Parathyroid adenoma (tissue), 2 donors: Measurements from ENCODE around the gene TMEM132A.

Experiments
- H2AFZ ChIP-seq: fragments of 300-600 bp; sonication (generic); one replicate; pipeline ENCODE4 v1.7.0; 2017; ENCODE audit warnings: antibody characterized with exemption, mild to moderate bottlenecking
- H3K27ac ChIP-seq: fragments of 300-600 bp; sonication (generic); one replicate; pipeline ENCODE4 v1.7.0; 2017
- H3K27me3 ChIP-seq: fragments of 300-600 bp; sonication (generic); one replicate; pipeline ENCODE4 v1.7.0; 2017; ENCODE audit warnings: low read length; ENCODE audit not compliant: control insufficient read depth, insufficient read depth
- H3K36me3 ChIP-seq: fragments of 300-600 bp; sonication (generic); one replicate; pipeline ENCODE4 v1.7.0; 2017; ENCODE audit warnings: low read length; ENCODE audit not compliant: control insufficient read depth, insufficient read depth
- H3K4me1 ChIP-seq: fragments of 300-600 bp; sonication (generic); one replicate; pipeline ENCODE4 v1.7.0; 2017; ENCODE audit warnings: control low read depth
- H3K4me2 ChIP-seq: fragments of 300-600 bp; sonication (generic); one replicate; pipeline ENCODE4 v1.7.0; 2017; ENCODE audit warnings: low read length
- H3K4me3 ChIP-seq: fragments of 300-600 bp; sonication (generic); one replicate; pipeline ENCODE4 v1.7.0; 2017; ENCODE audit warnings: low read depth, low read length
- H3K79me2 ChIP-seq: fragments of 300-600 bp; sonication (generic); one replicate; pipeline ENCODE4 v1.7.0; 2017; ENCODE audit warnings: control low read depth
- H3K9ac ChIP-seq: fragments of 300-600 bp; sonication (generic); one replicate; pipeline ENCODE4 v1.7.0; 2017; ENCODE audit warnings: mild to moderate bottlenecking
- H3K9me3 ChIP-seq: fragments of 300-600 bp; sonication (generic); one replicate; pipeline ENCODE4 v1.7.0; 2017; ENCODE audit warnings: low read length; ENCODE audit not compliant: control insufficient read depth
- CTCF ChIP-seq: fragments of 300-600 bp; sonication (generic); IDR thresholded peaks from one replicate; pipeline ENCODE4 v1.7.0; 2017; ENCODE audit warnings: antibody characterized with exemption, mild to moderate bottlenecking
- donor health status: primary hyperparathyroidism.

The TMEM132A gene

GRCh38 chr11:60879104-60879503, 45.2 kb upstream of the TMEM132A start:
- H3K9ac ChIP-seq: no peak overlapping the region
- H3K9me3 ChIP-seq: no peaks in the 10 kb centered on the region

GRCh38 chr11:60879971-60880588, 44.2 kb upstream of the TMEM132A start:
- TF ChIP-seq CTCF: no peak
- H3K79me2 ChIP-seq: peaks cover 3% of the 10 kb centered on the region
- no peak overlapping the region for H3K9ac ChIP-seq
- H3K27me3 ChIP-seq: no peaks in the 10 kb centered on the region
- no peaks in the 10 kb centered on the region for H3K36me3 ChIP-seq
- H3K4me1 ChIP-seq: peaks cover 40% of the 10 kb centered on the region
- no peak overlapping the region for H2AFZ ChIP-seq
- no peak overlapping the region for H3K4me2 ChIP-seq
- H3K4me3 ChIP-seq: no peak overlapping the region
- peak overlapping the region; percentile 99 for H3K27ac ChIP-seq
- no peaks in the 10 kb centered on the region for H3K9me3 ChIP-seq

More at GRCh38 chr11:60879104-60879503, 45.2 kb upstream of the TMEM132A start:
- Histone ChIP-seq H3K27ac (peak overlapping the region; percentile 99), H2AFZ (no peak overlapping the region), H3K79me2 (peaks cover 6% of the 10 kb centered on the region), H3K4me3 (no peak overlapping the region), H3K36me3 (no peaks in the 10 kb centered on the region), H3K4me1 (peaks cover 50% of the 10 kb centered on the region), H3K4me2 (no peak overlapping the region), H3K27me3 (no peaks in the 10 kb centered on the region)
- TF ChIP-seq CTCF: no peak

- Histone ChIP-seq H3K27ac (peak overlapping the region; percentile 99), H3K4me3 (no peak overlapping the region), H3K27me3 (no peaks in the 10 kb centered on the region), H3K79me2 (no peaks in the 10 kb centered on the region), H3K4me1 (peaks cover 34% of the 10 kb centered on the region), H3K9me3 (no peaks in the 10 kb centered on the region), H3K4me2 (no peak overlapping the region), H2AFZ (no peak overlapping the region), H3K9ac (no peak overlapping the region), H3K36me3 (no peaks in the 10 kb centered on the region)
- no peak for TF ChIP-seq CTCF
Observed at GRCh38 chr11:60880643-60881282, 43.5 kb upstream of the TMEM132A start.

GRCh38 chr11:60887556-60887955, 36.7 kb upstream of the TMEM132A start:
- Histone ChIP-seq H3K9ac (no peak overlapping the region), H2AFZ (no peak overlapping the region), H3K4me3 (peak overlapping the region; percentile 55), H3K27ac (peak overlapping the region; percentile 94), H3K4me1 (peaks cover 33% of the 10 kb centered on the region), H3K4me2 (peak overlapping the region; percentile 59), H3K27me3 (no peaks in the 10 kb centered on the region), H3K79me2 (no peaks in the 10 kb centered on the region), H3K9me3 (no peaks in the 10 kb centered on the region), H3K36me3 (no peaks in the 10 kb centered on the region)
- TF ChIP-seq CTCF: peak; percentile 55
